ENCODE results near the gene PRKG1. TPM values are rescaled to one million over a fixed set of nuclear protein-coding genes. Genes with fewer than 3 reads are reported as not detected.

PRKG1 gene
- total and polyA plus RNA-seq, 2 of the 8 experiments (the other 6 are each of a cell fraction or from before 2014, with no cell fraction given), result 4.2 to 15.2 TPM

DNA sequence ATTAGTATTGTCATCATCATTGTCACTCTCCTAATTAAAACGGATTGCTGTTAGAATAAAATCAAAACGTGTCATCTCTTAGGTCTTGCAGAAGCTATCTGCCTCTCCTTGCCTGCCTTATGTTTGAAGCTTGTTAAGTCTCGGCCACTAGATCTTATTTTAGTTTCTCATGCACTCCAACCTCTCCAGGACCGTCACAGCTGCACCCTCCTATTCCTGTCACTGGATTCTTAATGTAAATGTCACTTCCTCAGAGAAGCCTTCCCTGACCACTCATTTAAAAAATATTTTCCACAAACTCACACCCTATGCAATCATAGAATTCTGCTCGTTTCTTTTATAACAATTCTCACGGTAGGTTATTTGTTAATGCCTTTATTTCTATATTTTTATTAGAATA, 1135.9 kb downstream of the PRKG1 start (continued):
- TF ChIP-seq FOSL1 (IDR thresholded peaks at IDR 0.05; ENCODE audit: insufficient read depth, low read depth, low read length) (no peak), RAD21 (IDR thresholded peaks at IDR 0.05 in 1 of 2, conservative IDR thresholded peaks at IDR 0.05 in 1 of 2; ENCODE audit: low read depth in 2 of 2, low read length in 2 of 2) (no peak)

All from H1 (cell line).